T-helper 2 cell (primary cell): ENCODE measurements around the gene ABCF2.
A peak's percentile ranks its signal among the peaks of the same experiment; 100 is the strongest.

Source experiments
- DNase-seq, 5 experiments: peaks; one replicate each; pipeline versions ENCODE4 v3.0.0 to v3.0.0-alpha.2; 2012 to 2022

The ABCF2 gene

GRCh38 chr7:151252561-151252835 is 25.5 kb upstream of the ABCF2 start:
- DNase-seq = no peak

DNA sequence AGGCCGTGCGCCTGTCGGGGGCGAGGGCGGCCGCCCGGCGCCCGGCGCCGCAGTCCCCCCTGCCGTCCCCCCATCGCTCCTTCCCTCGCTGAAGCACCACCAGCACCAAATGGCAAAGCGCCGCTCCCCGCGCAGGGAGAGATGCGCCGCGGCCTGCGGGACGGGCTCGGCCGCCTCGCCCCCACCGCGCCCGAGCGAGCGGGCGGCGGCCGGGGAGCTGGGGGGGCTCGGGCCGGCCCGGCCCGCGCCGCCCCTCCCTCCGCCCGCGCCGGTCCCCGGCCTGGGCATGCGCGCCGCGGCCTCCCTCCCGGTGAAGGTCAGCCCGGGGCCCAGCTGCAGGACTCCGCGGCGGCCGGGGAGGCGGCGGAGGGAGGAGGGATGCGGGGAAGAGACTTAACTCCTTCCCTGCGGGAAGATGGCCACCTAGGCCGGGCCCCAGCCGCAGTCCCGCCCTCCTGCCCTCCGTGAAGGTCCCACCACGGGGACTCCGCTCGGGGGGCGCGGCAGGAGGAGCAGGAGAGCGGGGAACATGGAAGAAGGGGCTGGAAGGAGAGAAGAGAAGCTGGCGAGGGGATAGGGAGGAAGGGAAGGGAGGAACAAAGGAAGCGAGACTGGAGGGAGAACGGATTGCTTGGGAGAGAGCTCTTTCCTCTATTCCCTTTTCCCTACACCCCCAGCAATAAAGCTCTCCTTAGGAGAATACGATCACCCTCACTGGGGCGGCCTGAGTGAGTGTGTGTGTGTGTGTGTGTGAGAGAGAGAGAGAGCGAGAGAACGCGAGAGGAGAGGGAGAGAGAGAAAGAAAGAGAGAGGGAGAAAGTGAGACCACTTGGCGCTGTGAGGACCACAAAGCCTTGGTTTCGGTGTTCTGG is 24.9 kb upstream of the ABCF2 start:
- DNase-seq = no peak

GRCh38 chr7:151251328-151251688 is 24.3 kb upstream of the ABCF2 start:
- DNase-seq = no peak

- no peak for DNase-seq
These were observed 23.5 kb upstream of the ABCF2 start for GRCh38 chr7:151250181-151251132.

DNA sequence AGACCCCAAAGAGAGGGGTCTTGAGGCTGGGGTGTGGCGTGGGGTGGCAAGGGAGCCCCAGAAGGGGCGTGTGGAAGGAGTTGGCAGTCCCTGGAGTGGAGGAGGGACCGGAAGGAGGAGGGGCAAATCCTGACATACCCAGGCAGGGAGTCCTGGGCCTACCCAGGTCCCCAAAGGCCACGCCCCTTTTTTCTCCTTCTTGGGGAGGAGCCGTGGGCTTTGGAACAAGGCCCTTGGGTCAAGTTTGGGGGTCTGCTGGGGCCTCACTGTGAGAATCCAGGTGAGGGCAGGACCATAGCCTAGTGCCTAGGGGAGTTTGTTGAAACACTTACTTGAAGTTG is 22.7 kb upstream of the ABCF2 start:
- no peak for DNase-seq

DNA sequence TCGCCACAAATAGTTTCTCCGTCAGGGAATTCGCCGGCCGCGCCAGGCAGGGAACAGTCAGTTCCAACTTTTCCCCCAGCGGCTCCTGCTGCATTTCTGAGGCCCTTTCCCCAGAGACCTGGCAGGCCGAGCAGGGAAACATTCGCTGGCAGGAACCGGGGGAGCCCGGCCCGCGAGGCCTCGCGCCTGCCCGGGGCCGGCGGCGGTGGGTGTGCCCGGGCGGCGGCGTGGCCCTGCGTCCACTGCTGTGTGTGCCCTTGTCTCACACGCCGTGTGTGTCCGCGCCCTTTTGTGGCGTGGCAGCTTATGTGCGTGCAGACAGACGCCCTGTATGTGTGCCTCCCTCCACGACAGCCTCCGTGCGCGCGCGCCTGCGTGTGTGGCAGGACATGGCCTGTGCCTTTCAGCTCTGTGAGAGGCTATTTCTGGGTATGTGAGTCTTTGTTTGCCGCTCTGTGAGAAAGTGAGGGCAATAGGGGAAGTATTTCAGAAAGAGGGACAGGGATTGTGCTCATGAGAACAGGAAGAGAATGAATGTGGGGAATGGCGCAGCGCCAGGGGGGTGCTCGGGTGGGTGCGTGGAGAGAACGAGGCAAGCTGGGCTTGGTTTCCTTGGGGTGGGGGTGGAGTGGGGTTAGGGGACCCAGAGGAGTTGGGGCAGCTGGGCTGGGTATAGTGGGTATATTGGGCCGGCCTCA is 22.2 kb upstream of the ABCF2 start:
- peak in 1 of 5 experiments; percentile 44 for DNase-seq

DNA sequence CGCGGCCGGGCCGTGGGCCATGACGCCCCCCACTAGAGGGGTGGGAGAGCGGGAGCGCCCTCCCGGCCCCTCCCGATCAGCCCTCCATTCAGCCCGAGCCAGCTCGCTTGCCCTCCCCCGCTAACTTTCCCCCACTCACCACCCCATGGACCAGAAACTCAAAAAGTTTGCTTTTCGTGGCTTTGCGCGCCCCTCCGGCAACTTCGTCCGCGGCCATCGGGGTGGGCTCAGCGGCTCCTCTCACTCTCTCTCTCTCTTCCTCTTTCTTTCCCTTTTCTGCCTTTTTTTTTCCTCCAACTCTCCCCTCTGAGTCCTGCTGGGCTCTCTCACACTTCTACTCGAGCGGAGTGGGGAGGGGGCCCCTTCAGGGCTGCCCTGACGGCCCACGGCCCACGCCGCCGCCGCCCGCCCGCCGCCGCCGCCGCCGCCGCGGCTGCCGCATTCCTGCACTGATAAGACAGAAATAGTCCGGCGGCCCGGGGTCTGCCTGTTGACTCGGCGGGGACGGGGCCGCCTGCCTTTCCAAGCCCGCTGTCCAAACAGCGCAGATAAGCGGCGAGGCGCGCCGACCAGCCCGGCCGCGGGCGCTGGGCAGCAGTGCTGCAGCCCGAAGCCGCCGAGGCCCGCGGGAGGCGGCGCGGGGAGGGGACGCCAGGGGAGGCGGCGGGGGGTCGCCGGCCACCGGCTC is 21.5 kb upstream of the ABCF2 start, which contains the start of gene SMARCD3:
Gene SMARCD3 (minus strand): TSS at position 349 of the 688 bp plus-strand sequence. CDS start 132 bp downstream, at position 217.
- no peak for DNase-seq

DNA sequence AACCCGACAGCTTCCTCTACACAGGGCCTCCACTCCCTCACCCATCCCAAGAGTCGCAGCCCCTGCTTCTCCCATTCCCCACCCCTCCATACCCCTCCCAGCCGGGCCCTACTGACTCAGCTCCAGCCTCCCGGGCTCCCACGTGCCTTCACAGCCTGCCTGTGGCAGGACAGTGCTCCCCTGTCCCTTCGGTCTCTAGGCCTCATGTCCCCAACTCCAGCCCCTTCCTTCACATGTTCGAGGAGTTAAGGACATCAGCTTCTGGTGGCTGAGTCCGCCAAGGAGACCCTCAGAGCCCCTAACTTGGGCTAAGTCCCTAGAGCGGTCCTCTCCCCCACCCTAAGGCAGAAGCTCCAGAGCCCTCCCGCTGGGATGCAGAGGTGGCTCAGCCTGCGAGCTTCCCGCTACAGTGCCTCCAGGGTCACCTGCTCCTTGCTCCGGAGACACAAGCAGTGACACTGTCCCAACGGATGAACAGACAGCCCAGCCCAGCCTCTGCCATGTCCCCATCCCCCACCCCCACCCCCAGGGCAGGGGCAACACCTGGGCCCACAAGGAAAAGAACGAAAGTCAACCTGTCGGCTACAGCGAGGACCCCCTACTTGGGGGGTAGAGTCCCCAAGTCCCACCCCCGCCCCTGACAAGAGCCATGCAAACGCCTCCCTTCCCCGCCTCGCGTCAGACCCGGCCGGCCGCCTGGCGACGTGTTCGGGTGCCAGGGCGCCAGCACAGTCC is 20.8 kb upstream of the ABCF2 start:
- DNase-seq = no peak

DNA sequence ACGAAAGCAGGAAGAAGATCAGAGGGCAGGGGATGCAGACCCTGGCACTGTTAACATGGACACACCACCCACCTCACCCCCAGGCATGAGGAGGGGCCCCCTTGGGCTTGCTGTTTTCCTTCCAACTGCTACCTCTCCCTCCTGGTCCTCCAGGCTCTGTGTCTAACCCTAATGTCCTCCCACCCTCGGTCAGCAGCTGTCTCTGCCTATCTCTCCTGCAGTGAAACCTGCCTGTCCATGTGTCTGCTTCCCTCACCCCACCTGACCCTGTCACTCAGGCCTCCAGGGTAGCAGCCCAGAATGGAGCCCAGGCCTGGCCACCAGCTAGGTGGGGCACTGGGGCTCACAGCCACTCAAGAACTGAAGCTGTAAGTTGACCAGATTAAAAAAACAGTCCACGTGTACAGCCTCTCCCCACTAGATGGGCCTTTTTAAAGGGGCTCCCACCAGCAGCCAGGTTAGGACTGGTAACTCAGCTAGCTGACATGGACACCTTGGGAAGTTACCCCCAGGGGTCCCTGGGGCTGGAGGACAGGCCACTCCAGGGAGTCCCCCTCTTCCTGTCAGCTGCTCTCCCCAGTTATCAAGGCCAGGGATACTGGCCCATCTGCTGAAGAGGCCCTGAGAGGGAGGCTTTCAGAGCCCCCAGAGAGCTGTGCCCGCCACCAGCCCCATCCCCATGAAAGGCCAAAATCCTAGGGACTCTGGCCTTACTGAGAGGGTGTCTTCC is 20.0 kb upstream of the ABCF2 start:
- DNase-seq = no peak

GRCh38 chr7:151246102-151246850 is 19.3 kb upstream of the ABCF2 start:
- no peak for DNase-seq

DNA sequence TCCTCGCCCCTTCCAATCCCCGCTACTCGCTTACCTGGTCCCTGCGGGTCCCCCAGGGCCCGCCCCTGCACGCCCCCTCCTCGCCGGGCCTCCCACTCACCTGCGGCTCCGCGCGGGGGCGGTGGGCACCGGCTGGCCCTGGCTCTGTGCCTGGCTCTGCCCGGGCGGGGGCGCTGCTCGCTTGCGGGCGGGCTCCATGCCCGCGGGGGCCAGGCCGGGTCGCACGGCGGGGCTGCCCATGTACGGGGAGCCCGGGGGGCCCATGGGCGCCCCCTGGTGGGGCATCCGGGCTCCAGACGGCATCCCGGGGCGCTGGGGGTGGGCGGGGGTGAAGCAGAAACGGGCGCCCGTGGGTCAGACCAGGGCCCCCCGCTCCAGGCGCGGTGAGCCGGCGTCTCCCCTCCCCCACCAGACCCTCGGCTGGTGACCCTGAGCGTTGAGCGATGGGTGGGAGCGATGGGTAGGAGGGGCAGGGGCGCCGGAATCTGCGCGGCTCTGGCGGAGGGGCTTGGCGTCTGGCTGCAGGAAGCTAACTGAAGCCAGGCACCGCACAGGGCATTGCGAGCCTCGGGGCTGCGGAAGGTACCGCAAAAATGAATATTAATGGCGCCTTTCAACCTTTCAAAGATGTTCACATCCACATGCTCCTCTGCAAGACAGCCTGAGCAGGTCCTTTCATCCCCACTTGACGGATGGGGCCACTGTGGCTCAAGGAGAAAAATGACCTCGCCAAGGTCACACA is 18.5 kb upstream of the ABCF2 start:
- DNase-seq = peak; percentile 53 to 66 (median 66)

- no peak for DNase-seq
These were observed 17.9 kb upstream of the ABCF2 start for GRCh38 chr7:151244841-151245346.

- peak in 4 of 5 experiments; percentile 25 to 63 (median 39) for DNase-seq
These were observed 17.3 kb upstream of the ABCF2 start for GRCh38 chr7:151244196-151244840.

DNA sequence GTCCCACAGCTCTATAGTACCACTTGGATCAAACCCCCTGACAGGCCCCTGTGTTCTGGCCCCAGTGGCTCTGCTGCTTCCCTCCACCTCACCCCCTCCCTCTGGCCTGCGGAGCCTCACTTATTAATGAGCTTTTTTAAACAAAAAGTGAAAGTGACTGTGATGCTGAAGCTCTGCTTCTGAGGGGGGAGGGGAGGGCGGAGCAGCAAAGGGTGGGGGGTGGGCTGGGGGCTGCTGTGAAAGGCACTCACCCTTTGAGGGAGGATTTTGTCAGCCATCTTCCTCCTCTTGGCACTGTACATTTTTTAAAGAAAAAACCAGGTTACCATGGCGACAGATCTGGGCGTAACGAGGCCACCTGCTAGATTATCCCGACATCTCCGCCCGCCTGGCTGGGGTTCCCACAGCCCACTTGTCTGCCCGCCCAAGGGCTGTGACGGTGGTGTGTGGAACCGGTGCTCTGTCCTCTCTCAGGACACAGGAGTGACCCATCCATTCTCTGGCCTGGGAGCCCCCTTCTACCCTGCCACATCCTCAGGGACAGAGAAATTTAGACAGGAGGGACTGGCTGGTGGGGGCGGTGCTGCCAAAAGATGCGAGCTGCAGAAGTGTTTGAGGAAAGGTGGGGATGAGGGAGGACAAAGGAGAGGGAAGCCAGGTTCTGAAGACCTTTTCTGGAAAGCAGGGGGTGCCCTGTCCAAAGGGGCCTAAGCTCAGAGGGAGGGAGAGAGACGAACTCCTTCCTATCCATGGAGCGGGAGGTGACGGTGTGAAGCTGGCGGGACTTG is 16.6 kb upstream of the ABCF2 start:
- DNase-seq = peak in 2 of 5 experiments; percentile 55 to 64

DNA sequence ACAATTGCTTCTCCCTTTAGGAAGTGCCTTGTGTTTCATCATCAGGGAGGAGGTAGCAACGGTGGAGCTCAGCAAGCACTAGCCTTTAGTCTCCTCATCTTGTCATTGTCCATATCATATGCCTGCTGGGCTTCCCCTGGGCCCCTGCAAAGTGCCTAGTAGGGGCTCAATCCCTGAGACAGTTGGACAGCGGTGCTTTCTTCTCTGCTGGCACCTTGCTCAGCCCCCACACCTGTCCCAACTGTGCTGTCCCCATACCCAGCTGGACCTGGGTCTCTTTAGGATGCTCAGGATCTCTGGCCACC is 16.0 kb upstream of the ABCF2 start:
- DNase-seq = no peak

DNA sequence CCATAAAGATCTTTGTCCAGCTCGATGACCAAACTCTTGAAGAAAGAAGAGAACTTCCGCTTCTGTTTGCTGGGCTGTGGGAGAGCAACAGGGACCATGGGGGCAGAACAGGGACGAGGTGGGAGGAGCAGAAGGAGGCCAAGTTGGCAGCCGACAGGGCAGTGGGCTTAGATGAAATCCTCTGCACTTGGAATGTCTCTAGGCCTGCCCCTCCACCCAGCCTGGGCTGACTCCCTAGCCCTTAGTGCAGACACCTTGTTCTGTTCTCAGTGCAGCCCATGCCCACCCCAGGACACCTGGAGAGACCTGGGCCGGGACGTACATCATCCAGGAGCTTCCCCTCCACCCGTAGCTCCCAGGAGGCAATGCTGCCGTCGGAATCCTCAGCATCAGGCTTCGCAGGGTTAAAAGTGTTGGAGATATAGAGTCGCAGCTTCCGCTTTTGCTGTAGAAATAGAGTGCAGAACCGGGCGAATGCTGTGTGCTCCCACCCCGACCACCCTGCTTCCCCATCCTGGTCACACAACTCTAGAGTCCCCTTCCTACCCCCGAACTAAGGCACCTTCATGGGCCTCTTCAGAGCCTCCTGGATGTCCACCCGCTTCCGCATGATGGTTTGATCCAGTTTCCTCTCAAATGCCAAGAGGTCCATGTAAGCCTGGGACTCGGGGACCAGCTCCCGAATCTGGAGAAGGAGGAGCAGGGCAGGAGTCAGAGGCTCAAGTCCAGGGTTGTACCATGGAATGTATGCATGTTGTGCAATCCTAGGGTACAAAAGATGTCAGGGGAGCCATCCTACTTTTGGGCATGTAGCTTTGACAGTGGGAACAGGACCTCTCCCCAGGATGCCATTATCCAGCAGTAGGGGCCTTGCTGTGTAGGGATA is 15.4 kb upstream of the ABCF2 start:
- DNase-seq = no peak

DNA sequence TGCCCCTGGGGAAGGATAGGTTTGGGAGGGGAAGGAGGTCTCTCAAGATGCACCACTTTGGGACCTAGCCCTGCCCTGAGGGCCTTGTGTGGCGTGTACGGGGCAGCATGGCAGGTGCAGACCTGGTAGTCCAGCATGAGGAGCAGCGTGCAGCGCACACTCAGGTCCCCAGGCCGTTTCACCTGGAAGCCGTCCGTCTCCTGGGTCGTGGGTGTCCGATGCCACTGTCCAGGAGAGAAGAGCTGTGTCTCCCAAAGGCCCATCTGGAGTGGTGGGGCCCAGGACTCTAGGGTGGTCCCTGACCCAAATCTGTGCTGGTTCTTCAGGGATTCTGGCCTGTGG is 14.7 kb upstream of the ABCF2 start:
- no peak for DNase-seq
